SKM-1 (cell line): ENCODE results near the gene RPS6KL1.

Experiments
- DNase-seq: peaks from one replicate; lab custom pipeline; 2025; ENCODE audit not compliant: unreplicated experiment; lab: John Stamatoyannopoulos, UW

Gene RPS6KL1

DNA sequence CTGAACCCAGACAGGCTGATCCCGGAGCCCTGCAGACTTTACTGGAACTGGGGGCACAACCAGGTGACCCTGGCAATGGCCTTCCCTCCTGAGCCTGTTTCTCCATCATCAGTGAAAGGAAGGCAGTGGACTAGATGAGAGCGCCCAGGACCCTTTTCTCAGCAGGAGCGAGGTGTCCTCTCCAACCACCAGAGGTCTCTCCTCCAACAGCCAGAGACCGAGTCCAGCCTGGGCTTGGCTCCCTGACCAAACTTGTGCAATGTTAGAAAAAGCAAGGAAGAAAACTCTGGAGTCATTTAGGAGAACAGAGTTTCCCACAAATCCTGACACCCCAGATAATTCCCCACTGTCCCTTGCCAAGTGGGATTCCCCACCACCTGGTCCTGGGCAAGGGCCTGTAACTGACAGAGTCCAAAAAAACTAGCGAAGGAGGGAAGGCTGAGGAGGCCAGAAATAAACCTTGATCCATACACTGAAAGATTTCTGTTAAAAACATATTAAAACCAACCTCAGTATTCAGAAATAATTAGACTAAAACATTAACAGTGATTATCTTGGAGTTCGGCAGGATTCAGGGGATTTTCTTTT is 9.0 kb downstream of the RPS6KL1 start:
- no peak for DNase-seq

- DNase-seq = no peak
Observed at GRCh38 chr14:74913393-74913910, 9.6 kb downstream of the RPS6KL1 start.

- DNase-seq = no peak
Observed at GRCh38 chr14:74912801-74913200, 10.3 kb downstream of the RPS6KL1 start.

GRCh38 chr14:74912111-74912510 is 10.9 kb downstream of the RPS6KL1 start:
- no peak for DNase-seq

DNA sequence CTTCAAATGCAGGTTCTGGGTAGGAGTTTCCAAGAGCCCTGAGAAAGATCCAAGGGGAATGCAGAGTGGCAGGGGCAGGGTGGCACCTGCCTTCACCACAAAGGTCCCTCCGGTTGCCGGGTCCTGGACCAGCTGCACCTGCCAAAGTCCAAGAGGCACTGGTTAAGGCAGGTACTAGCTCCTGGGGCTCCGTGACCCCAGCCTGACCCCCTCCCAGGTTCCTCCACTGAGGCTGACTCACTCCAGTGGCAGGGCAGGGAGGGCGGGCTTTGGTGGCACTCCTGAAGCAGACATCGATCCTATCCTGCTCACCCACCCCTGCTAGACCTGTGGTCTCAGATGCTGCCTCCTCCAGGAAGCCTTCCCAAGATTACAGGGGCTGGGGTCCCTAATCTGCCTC is 11.4 kb downstream of the RPS6KL1 start:
- no peak for DNase-seq

DNA sequence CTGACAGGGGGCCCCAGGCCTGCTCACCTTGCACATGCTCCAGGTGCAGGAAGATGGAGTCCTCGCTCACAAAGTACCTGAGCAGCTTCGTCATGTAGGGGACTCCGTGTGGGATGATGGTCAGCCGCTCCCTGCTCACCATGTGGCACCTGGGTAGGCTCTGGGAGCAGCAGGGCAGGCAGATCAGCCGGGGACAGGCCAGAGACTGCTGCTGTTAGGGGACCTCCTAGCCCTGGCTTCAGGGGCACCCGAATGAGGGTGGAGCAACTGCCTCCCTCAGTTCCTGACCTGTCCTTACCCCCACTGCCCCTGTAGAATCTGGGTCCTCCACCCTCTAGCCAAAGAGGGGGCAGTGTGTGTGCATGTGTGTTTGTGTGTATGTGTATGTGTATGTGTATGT is 11.8 kb downstream of the RPS6KL1 start:
- no peak for DNase-seq

DNA sequence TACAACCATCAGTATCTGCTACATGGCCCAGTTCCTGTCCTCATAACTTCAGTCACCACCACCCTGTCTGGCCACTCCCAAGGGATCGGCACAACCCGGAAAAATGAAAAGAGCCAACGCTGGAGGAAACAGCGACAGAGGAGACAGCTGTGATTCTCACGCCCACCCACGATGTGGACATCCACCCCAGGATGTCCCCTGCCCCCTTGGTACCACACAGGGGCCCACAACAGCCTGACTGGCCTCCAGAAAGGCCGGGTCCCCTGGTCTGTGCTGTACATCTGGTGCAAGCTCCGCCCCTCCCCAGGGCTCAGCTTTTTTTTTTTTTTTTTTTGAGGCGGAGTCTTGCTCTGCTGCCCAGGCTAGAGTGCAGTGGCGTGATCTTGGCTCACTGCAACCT is 12.5 kb downstream of the RPS6KL1 start:
- no peak for DNase-seq

DNA sequence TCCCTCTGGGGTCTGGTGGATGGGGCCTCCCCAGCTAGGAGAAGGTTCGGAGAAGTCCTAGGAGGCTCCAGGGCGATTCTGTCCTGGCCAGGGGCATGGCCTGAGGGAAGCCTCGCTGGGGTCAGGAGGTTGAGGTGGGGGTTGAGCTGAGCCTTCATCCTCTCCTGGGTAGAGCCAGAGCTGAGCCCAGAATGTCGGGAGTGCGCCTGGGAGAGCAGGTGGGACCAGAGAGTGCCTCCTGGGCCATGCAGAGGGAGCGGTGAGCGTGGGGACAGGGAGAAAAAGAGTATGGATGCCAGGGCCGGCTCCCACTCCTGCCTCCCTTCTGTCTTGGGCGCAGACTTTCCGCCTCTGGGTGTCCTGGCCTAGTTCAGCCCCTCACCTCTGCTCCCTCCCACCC is 13.1 kb downstream of the RPS6KL1 start:
- DNase-seq = no peak

DNA sequence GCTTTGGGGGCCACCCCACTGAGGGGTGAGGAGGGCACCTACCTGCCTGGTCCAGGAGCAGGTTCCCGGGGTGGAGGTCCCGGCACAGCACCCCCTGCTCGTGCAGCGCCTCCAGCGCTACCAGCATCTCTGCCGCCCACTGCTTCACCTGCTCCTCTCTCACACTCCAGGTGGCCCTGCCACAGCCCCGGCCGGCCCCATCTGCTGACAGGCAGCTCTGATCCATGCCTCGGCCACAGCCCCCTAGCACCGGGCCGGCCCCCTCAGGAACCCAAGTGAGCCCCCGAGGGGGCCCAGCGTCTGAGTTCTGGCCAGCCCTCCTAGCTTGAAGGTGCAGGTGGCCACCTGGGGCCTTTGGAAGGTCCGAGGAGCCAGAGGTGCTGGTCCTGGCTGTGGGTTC is 13.6 kb downstream of the RPS6KL1 start:
- no peak for DNase-seq

DNA sequence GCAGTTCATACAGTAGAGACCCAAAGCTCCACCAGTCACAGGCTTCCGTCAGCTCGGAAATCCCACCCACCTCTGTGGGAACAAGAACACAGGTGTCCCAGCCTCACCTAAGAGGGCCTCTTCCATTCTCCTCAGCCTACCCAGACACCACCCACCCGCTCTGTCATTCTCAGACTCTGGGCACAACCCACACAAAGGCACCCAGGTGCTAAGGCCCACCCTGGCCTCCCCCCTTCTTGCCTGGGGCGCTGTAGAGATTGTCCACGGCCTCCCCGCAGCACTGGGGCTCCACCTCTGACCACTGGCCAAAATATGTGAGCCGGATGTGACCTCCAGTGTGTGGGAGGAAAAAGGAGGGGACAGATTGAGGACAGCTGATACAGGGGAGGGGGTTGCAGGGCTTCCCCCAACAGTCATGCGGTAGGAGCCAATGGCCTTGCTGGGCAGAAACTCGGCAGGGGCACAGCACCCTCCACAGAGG is 14.2 kb downstream of the RPS6KL1 start:
- DNase-seq = no peak

DNA sequence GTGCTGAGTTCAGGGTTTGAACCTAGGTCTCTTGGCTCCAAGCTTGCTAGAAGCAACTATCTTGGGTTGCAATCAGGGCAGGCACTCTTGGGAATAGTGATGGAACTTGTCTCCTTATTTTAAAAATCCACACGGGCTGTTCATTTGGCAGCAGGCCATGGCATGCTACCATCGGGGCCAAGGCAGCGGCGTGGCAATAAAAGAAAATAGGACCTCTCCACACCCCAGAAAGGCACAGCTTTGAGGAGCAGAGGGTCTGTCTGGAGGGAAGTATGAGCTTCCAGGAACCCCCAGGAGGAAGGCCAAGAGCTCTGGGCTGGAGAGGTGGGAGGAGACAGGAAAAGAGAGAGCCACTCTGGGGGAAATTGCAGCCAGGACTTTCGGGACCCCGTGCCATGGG is 15.3 kb downstream of the RPS6KL1 start:
- DNase-seq = no peak

GRCh38 chr14:74906925-74907521 is 16.0 kb downstream of the RPS6KL1 start:
- DNase-seq = no peak

DNA sequence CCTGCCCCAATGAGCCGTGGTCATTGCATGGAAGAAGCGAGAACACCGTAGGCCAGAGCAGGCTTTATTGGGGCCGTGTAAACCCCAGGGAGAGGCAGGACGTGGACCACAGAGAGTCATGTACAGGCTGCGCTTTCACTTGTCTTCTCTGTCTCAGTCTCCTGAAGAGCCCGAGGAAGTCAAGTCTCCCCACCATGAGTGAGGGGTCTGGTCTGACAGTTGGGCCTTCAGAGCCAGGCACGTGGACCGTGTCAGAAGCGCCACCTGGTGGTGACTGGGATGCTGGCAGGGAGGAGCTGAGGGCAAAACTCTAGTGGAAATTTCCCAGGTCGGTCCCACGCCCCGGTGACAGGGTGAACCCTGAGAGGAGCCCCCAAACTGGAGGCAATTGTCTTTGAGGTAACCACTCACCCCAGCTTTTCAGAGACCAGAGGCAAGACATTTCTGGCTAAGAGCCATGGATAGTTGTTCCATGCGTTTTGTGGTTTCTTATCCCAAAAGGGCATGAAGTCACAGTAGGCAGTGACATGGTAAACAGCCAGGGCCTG is 17.4 kb downstream of the RPS6KL1 start:
- DNase-seq = no peak

DNA sequence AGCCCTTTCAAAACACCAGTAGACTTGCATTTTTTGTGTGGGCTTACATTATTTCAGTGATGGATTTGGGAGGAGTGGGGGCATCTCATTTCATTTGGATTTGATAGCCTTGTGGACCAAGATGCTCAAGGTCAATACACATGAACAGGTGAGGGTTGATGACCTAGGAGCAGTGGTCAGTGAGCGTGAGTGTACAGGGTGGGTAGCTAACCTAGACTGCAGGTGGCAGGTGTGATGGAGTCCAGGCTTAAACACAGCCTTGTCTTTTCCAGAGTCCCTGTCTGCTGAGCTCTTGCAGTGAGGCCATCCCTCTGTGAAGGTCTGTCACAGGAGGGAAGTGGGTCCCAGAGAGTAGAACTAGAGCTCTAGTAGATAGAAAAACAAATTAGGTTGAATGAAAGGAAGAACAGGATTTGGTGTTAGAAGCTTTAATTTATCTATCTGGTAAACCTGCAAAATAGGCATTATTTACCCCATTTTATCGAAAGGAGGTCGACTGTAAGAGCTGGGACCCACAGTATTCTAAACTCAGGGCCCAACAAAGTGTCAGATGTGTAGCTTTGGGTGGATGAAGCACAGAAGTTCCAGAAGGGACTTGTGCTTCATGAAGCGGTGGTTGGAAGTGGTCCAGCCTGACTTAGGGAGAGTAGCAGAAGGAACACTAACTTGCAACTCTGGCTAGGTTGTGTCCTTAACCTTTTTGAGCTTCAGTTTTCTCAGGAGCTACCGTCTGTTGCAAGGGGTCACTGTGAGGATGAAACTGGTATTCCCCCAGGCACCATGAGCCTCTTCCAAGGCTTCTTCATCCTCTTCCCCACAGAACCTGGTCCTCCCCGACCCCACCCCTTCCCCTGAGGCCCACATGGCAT is 18.2 kb downstream of the RPS6KL1 start:
- DNase-seq = no peak

GRCh38 chr14:74902941-74903705 is 19.9 kb downstream of the RPS6KL1 start:
- DNase-seq = no peak

- no peak for DNase-seq
Observed at GRCh38 chr14:74898694-74899093, 24.4 kb downstream of the RPS6KL1 start.

GRCh38 chr14:74898083-74898482 is 25.0 kb downstream of the RPS6KL1 start:
- DNase-seq = no peak

GRCh38 chr14:74897642-74898041 is 25.4 kb downstream of the RPS6KL1 start:
- DNase-seq = no peak

GRCh38 chr14:74896400-74896799 is 26.7 kb downstream of the RPS6KL1 start:
- DNase-seq = no peak

- DNase-seq = no peak
Observed at GRCh38 chr14:74893614-74894091, 29.4 kb downstream of the RPS6KL1 start.

DNA sequence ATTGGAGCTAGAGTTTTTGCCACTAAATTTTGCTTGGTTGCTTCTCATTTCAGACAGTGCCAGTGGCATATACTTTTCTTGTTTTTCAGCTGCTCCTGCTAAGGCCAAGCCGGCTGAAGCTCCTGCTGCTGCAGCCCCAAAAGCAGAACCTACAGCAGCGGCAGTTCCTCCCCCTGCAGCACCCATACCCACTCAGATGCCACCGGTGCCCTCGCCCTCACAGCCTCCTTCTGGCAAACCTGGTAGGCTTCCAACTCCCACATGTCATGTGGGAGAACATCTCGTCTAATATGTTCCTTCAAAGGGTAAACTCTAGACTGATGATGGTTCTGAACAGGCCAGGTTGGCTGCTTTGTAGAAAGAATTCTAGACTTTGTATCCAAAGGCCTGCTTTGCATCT is 30.3 kb downstream of the RPS6KL1 start:
- DNase-seq = no peak
